Measurements from ENCODE around the gene HEATR9.

HEATR9 gene

GRCh38 chr17:35808240-35808961, 60.3 kb downstream of the HEATR9 start:
- no peak for DNase-seq

- no peak for DNase-seq
Measured at GRCh38 chr17:35807371-35808144, 61.1 kb downstream of the HEATR9 start.

All from NCI-H1694 (cell line).